Naive thymus-derived CD4-positive, alpha-beta T cell (primary cell): ENCODE measurements around the gene BCL2L2. TPM values are rescaled to one million over a fixed set of nuclear protein-coding genes. Genes with fewer than 3 reads are reported as not detected.

Source experiments
- ATAC-seq: fragments of 150-1000 bp; cut with Tn5 transposase; 2 replicates; pipeline ENCODE4 v1.10.0; 2021; ENCODE audit warnings: mild to moderate bottlenecking, moderate library complexity
- CTCF ChIA-PET: fragments of 350-600 bp; sonication (Branson Sonifier 250); formaldehyde crosslinking; loops from one replicate; lab custom pipeline; 2021; ENCODE audit warnings: antibody characterized with exemption; lab: Charles Lee
- POLR2A ChIA-PET: fragments of 350-600 bp; sonication (Branson Sonifier 250); formaldehyde crosslinking; loops from one replicate; lab custom pipeline; 2021; ENCODE audit warnings: antibody characterized with exemption, inconsistent platforms; lab: Charles Lee
- DNase-seq, 9 donors: peaks; one replicate each; pipeline versions ENCODE4 v3.0.0 to v3.0.0-alpha.2; 2020 to 2022; ENCODE audit warnings: mixed read lengths in 1 of 9
- H3K27ac ChIP-seq: one replicate; pipeline ENCODE4 v1.7.0; 2013; ENCODE audit warnings: mild to moderate bottlenecking, low read depth, low read length, moderate library complexity
- H3K27me3 ChIP-seq, 2 donors: one replicate each; pipeline ENCODE4 v1.7.0; 2013; ENCODE audit warnings: low read length in 2 of 2, mild to moderate bottlenecking in 2 of 2, moderate library complexity in 2 of 2; ENCODE audit not compliant: control insufficient read depth in 2 of 2, insufficient read depth in 2 of 2
- H3K36me3 ChIP-seq, 3 experiments: 1 replicate in 2 of 3; 2 replicates in 1 of 3; pipeline ENCODE4 v1.7.0; 2013; ENCODE audit warnings: low read length in 3 of 3, mild to moderate bottlenecking in 3 of 3, moderate library complexity in 1 of 3; ENCODE audit not compliant: insufficient read depth in 3 of 3, control insufficient read depth in 2 of 3
- H3K4me1 ChIP-seq, 2 donors: one replicate each; pipeline ENCODE4 v1.7.0; 2013; ENCODE audit warnings: low read length in 2 of 2, mild to moderate bottlenecking in 2 of 2, moderate library complexity in 1 of 2; ENCODE audit not compliant: control insufficient read depth in 2 of 2, insufficient read depth in 2 of 2
- H3K4me3 ChIP-seq: 2 replicates; pipeline ENCODE4 v1.7.0; 2013; ENCODE audit warnings: mild to moderate bottlenecking, low read length
- H3K9me3 ChIP-seq, 3 experiments: 1 replicate in 2 of 3; 2 replicates in 1 of 3; pipeline ENCODE4 v1.7.0; 2013; ENCODE audit warnings: low read length in 3 of 3; ENCODE audit not compliant: control insufficient read depth in 2 of 3
- H3K27ac Mint-ChIP-seq, 9 donors: one replicate each; pipeline ENCODE4 v1.8.0; 2020 to 2022; ENCODE audit warnings: mixed read lengths in 9 of 9, mild to moderate bottlenecking in 8 of 9, moderate library complexity in 5 of 9, inconsistent platforms in 2 of 9
- H3K27me3 Mint-ChIP-seq, 5 donors: one replicate each; pipeline ENCODE4 v1.8.0; 2021 to 2022; ENCODE audit warnings: mixed read lengths in 5 of 5, mild to moderate bottlenecking in 1 of 5
- H3K36me3 Mint-ChIP-seq, 5 donors: one replicate each; pipeline ENCODE4 v1.8.0; 2020 to 2022; ENCODE audit warnings: mixed read lengths in 5 of 5, mild to moderate bottlenecking in 3 of 5, inconsistent platforms in 1 of 5
- H3K4me1 Mint-ChIP-seq, 7 donors: one replicate each; pipeline ENCODE4 v1.8.0; 2020 to 2022; ENCODE audit warnings: mixed read lengths in 7 of 7, mild to moderate bottlenecking in 3 of 7, inconsistent platforms in 1 of 7
- H3K4me3 Mint-ChIP-seq, 10 donors: one replicate each; pipeline ENCODE4 v1.8.0; 2020 to 2022; ENCODE audit warnings: mild to moderate bottlenecking in 10 of 10, mixed read lengths in 10 of 10, moderate library complexity in 6 of 10, inconsistent platforms in 2 of 10
- H3K9me3 Mint-ChIP-seq, 11 donors: one replicate each; pipeline ENCODE4 v1.8.0; 2020 to 2022; ENCODE audit warnings: mixed read lengths in 11 of 11, mild to moderate bottlenecking in 4 of 11, inconsistent platforms in 1 of 11, moderate library complexity in 1 of 11
- intact Hi-C, 2 donors: fragments of 100-400 bp; cut with micrococcal nuclease; formaldehyde crosslinking; loops; one replicate each; pipeline ENCODE4 v1.15.1; 2023
- polyA plus RNA-seq, 2 donors: library from polyadenylated mRNA; unstranded; fragments of 300-500 nt; fragmentation: Illumina TruSeq; gene quantifications; one replicate each; pipeline ENCODE4 v1.2.3, GENCODE V29; 2021
- total RNA-seq, 6 experiments: library from RNA in 5 of 6; stranded (reverse) in 5 of 6; gene quantifications; 1 replicate in 5 of 6; 2 replicates in 1 of 6; pipeline ENCODE4 v1.2.3 and lab custom pipeline; 2021 to 2026

BCL2L2 gene
- total and polyA plus RNA-seq, 7 experiments from 2014 or later: 2.8 to 8.0 (median 5.6) TPM; not detected in 2

GRCh38 chr14:23335623-23336022 is 29.0 kb downstream of the BCL2L2 start:
- ChIA-PET CTCF (interaction anchor here (0.9 kb wide), 1 partner anchor 10 kb away, joined by 3 read pairs; no protein-coding TSS in a partner anchor), POLR2A (no interaction called here)
- H3K27me3 Mint-ChIP-seq: peaks cover 5 to 37% (median 18%) of the 10 kb centered on the region in 5 donors
- H3K4me1 Mint-ChIP-seq: no peaks in the 10 kb centered on the region
- H3K4me3 Mint-ChIP-seq: no peak overlapping the region
- Histone ChIP-seq H3K4me1 (no peaks in the 10 kb centered on the region), H3K27me3 (peaks cover 0 to 3% of the 10 kb centered on the region in 2 donors), H3K4me3 (no peak overlapping the region), H3K9me3 (no peaks in the 10 kb centered on the region), H3K27ac (no peak overlapping the region), H3K36me3 (no peaks in the 10 kb centered on the region)
- DNase-seq (no peak), ATAC-seq (no peak)
- peaks cover 0 to 7% (median 0%) of the 10 kb centered on the region in 11 donors for H3K9me3 Mint-ChIP-seq
- peak overlapping the region in 1 of 9 donors; percentile 48 for H3K27ac Mint-ChIP-seq
- no peaks in the 10 kb centered on the region for H3K36me3 Mint-ChIP-seq
- intact Hi-C loops: no loop called here

DNA sequence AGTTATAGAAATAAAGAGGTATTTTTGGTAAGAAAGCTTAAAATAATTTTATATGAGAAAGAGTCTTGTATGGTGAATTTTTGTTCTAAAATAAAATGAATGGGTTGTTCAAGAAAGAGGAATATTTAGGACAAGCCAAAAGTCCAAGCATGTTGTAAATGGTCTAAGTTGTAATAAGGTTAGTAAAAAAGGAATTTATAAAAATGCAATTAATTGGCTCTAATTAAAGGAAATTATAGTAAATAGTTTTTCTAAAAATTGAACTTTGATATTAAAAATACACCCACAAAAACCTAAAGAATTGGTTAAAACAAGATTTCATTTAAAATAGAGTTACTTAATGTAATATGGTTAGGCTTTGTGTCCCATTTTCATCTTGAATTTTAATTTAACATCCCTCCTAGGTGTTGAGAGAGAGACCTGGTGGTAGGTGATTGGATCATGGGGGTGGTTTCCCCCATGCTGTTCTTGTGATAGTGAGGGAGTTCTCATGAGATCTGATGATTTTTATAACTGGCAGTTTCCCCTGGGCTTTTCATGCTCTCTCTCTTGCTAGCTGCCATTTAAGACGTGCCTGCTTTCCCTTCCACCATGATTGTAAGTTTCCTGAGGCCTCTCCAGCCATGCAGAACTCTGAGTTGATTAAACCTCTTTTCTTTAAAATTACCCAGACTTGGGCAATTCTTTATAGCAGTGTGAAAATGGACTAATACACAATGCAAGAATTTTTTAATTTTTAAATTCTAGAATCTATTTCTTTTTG is 33.1 kb downstream of the BCL2L2 start:
- ATAC-seq (no peak), DNase-seq (no peak)
- Histone ChIP-seq H3K27me3 (peaks cover 0 to 2% of the 10 kb centered on the region in 2 donors), H3K9me3 (no peaks in the 10 kb centered on the region), H3K36me3 (no peaks in the 10 kb centered on the region), H3K4me3 (no peak overlapping the region), H3K27ac (no peak overlapping the region), H3K4me1 (no peaks in the 10 kb centered on the region)
- no peaks in the 10 kb centered on the region for H3K36me3 Mint-ChIP-seq
- no peak overlapping the region for H3K4me3 Mint-ChIP-seq
- H3K4me1 Mint-ChIP-seq: no peaks in the 10 kb centered on the region
- H3K27ac Mint-ChIP-seq: no peak overlapping the region
- POLR2A ChIA-PET: interaction anchor here (1.0 kb wide), 1 partner anchor 13 kb away, joined by 3 read pairs; no protein-coding TSS in a partner anchor
- H3K27me3 Mint-ChIP-seq: peaks cover 2 to 46% (median 16%) of the 10 kb centered on the region in 5 donors
- intact Hi-C loops: no loop called here
- peaks cover 0 to 7% (median 0%) of the 10 kb centered on the region in 11 donors for H3K9me3 Mint-ChIP-seq
- CTCF ChIA-PET: interaction anchor here (0.8 to 1.0 kb wide), 2 partner anchors 38 to 271 kb away, joined by 3 to 4 read pairs; no protein-coding TSS in a partner anchor

DNA sequence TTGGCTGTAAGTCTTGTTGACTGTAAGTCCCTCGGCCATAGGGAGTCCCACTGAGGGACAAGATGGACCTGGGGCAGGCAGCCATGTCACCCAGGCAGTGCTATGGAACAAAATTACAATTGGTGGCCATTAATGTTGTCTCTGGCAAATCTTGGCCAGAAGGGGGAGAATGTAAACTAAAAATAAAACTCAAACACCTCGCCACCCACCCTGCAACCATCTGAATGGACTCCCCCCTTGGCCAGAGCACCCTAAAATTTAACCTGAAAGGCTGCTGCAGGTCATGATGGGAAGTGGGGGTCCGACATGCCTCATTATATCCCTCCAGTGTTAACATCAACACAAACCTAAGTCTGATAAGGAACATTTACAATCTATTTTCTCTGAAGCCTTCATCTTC is 37.8 kb downstream of the BCL2L2 start:
- no peaks in the 10 kb centered on the region for H3K4me1 Mint-ChIP-seq
- H3K27me3 Mint-ChIP-seq: peaks cover 0 to 22% (median 0%) of the 10 kb centered on the region in 5 donors
- peaks cover 0 to 4% (median 0%) of the 10 kb centered on the region in 11 donors for H3K9me3 Mint-ChIP-seq
- no peak overlapping the region for H3K4me3 Mint-ChIP-seq
- Histone ChIP-seq H3K27ac (no peak overlapping the region), H3K27me3 (no peaks in the 10 kb centered on the region), H3K4me1 (no peaks in the 10 kb centered on the region), H3K36me3 (peaks cover 0 to 8% (median 0%) of the 10 kb centered on the region in 3 experiments), H3K9me3 (no peaks in the 10 kb centered on the region), H3K4me3 (no peak overlapping the region)
- H3K27ac Mint-ChIP-seq: peak overlapping the region in 1 of 9 donors; percentile 31
- no peak for DNase-seq
- POLR2A ChIA-PET: no interaction called here
- peaks cover 0 to 4% (median 0%) of the 10 kb centered on the region in 5 donors for H3K36me3 Mint-ChIP-seq
- ATAC-seq: no peak
- intact Hi-C loops: no loop called here
- CTCF ChIA-PET: no interaction called here

DNA sequence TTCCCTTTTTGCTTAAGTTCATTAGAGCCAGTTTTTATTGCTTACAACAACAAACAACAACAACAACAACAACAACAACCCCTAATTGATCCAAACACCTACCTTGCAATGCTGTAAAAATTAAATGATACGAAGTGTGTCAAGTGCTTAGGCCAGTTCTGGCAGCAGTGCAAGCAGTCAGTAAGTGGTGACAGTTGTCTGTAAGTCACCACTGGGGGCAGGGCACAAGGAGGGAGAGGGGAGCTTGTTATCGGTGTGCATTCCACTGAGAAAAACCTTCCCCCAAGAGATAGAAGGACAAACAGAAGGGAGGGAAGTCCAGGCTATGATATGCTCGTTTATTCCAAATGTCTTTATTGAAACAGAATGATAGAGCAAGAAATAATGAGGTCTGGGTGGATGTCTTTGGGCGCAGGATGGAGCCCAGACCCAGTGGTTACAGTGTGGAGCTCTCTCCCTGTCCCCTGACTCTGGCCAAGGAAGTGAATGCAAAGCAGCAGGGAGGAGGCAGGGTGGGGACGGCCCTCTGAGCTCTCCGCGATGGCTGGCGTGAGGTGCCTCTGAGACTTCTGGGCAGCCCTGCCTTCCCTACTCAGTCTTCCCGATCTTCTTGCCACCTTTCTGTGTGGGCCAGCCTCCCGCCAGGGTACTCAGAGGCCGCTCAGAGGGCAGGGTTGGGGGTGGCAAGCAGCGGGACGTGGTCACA is 39.5 kb downstream of the BCL2L2 start:
- no peak overlapping the region for H3K4me3 ChIP-seq
- ATAC-seq (no peak), DNase-seq (no peak)
- H3K4me3 Mint-ChIP-seq: no peak overlapping the region
- H3K36me3 ChIP-seq: peaks cover 0 to 8% (median 0%) of the 10 kb centered on the region in 3 experiments
- ChIA-PET POLR2A (no interaction called here), CTCF (interaction anchor here (0.7 to 1.0 kb wide), 2 partner anchors 10 to 25 kb away, joined by 3 read pairs; partner anchors contain the start of gene PABPN1)
- no peaks in the 10 kb centered on the region for H3K9me3 Mint-ChIP-seq
- no peaks in the 10 kb centered on the region for H3K27me3 ChIP-seq
- H3K4me1 ChIP-seq: no peaks in the 10 kb centered on the region
- peaks cover 0 to 4% (median 0%) of the 10 kb centered on the region in 5 donors for H3K36me3 Mint-ChIP-seq
- peak overlapping the region in 2 of 9 donors; percentile 24 to 40 for H3K27ac Mint-ChIP-seq
- no peak overlapping the region for H3K27ac ChIP-seq
- no peaks in the 10 kb centered on the region for H3K9me3 ChIP-seq
- H3K4me1 Mint-ChIP-seq: peaks cover under 1 to 8% (median 4%) of the 10 kb centered on the region in 7 donors
- peaks cover 0 to 29% (median 8%) of the 10 kb centered on the region in 5 donors for H3K27me3 Mint-ChIP-seq
- intact Hi-C loops: no loop called here

DNA sequence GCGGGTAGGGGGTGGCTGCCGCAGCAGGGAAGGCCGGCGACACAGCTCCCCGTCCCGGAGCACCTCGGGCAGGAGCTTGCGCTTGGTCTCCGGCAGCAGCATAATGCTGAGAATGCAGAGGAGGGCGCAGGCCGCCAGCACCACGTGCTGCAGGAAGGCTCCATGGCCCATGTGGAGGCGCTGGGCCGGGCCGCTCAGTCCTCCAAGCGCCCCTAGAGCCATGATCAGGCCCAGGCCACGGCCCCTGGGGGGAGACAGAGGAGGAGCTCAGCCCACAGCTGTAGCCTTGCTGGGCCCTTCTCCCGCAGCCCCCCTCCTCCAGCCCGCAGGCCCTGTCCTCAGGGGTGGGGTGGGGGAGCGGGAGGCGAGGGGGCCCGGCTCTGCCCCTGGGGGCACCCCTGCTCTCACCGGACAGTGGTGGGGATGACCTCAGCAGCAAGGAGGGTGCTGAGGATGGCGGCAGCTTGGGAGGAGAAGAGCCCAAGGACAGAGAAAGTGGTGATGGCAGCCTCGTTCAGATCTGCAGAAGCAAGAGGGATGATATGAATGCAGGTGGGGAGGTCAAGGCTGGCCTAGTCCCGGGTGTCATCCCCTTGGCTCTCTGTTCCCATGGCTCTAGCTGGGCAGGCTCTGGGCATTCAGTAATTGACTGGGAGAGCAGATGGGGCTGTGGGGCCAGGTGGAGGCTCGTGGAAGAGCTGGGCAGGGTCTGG is 40.2 kb downstream of the BCL2L2 start:
- Histone ChIP-seq H3K36me3 (peaks cover 0 to 8% (median 0%) of the 10 kb centered on the region in 3 experiments), H3K9me3 (no peaks in the 10 kb centered on the region), H3K27ac (no peak overlapping the region), H3K27me3 (no peaks in the 10 kb centered on the region), H3K4me3 (no peak overlapping the region), H3K4me1 (no peaks in the 10 kb centered on the region)
- intact Hi-C loops: no loop called here
- DNase-seq (no peak), ATAC-seq (no peak)
- no peak overlapping the region for H3K4me3 Mint-ChIP-seq
- no peaks in the 10 kb centered on the region for H3K9me3 Mint-ChIP-seq
- H3K27me3 Mint-ChIP-seq: peaks cover 0 to 34% (median 11%) of the 10 kb centered on the region in 5 donors
- H3K4me1 Mint-ChIP-seq: peaks cover 4 to 13% (median 8%) of the 10 kb centered on the region in 7 donors
- H3K36me3 Mint-ChIP-seq: peaks cover 0 to 4% (median 0%) of the 10 kb centered on the region in 5 donors
- H3K27ac Mint-ChIP-seq: no peak overlapping the region
- CTCF ChIA-PET: interaction anchor here (1.0 kb wide), 1 partner anchor 11 kb away, joined by 3 read pairs; no protein-coding TSS in a partner anchor
- POLR2A ChIA-PET: no interaction called here
